C4-2B (cell line): ENCODE data around the gene SYTL3.

ENCODE experiments used
- H3K27ac ChIP-seq: fragments of 450-650 bp; 2 replicates; pipeline ENCODE4 v1.5.1; 2017
- ZFX ChIP-seq: fragments of 450-650 bp; IDR thresholded peaks from 2 replicates; pipeline ENCODE4 v1.6.1; 2017
- TF ChIP-seq, protein P1 (sequence below): fragments of 450-650 bp; conservative IDR thresholded peaks from 2 replicates; pipeline ENCODE4 v1.5.1; 2017; ENCODE audit warnings: mild to moderate bottlenecking

SYTL3 gene

GRCh38 chr6:158626360-158627167, 23.3 kb upstream of the SYTL3 start:
- TF ChIP-seq, protein P1, sequence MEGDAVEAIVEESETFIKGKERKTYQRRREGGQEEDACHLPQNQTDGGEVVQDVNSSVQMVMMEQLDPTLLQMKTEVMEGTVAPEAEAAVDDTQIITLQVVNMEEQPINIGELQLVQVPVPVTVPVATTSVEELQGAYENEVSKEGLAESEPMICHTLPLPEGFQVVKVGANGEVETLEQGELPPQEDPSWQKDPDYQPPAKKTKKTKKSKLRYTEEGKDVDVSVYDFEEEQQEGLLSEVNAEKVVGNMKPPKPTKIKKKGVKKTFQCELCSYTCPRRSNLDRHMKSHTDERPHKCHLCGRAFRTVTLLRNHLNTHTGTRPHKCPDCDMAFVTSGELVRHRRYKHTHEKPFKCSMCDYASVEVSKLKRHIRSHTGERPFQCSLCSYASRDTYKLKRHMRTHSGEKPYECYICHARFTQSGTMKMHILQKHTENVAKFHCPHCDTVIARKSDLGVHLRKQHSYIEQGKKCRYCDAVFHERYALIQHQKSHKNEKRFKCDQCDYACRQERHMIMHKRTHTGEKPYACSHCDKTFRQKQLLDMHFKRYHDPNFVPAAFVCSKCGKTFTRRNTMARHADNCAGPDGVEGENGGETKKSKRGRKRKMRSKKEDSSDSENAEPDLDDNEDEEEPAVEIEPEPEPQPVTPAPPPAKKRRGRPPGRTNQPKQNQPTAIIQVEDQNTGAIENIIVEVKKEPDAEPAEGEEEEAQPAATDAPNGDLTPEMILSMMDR, result no peak
- no peak for TF ChIP-seq ZFX
- no peak overlapping the region for H3K27ac ChIP-seq

DNA sequence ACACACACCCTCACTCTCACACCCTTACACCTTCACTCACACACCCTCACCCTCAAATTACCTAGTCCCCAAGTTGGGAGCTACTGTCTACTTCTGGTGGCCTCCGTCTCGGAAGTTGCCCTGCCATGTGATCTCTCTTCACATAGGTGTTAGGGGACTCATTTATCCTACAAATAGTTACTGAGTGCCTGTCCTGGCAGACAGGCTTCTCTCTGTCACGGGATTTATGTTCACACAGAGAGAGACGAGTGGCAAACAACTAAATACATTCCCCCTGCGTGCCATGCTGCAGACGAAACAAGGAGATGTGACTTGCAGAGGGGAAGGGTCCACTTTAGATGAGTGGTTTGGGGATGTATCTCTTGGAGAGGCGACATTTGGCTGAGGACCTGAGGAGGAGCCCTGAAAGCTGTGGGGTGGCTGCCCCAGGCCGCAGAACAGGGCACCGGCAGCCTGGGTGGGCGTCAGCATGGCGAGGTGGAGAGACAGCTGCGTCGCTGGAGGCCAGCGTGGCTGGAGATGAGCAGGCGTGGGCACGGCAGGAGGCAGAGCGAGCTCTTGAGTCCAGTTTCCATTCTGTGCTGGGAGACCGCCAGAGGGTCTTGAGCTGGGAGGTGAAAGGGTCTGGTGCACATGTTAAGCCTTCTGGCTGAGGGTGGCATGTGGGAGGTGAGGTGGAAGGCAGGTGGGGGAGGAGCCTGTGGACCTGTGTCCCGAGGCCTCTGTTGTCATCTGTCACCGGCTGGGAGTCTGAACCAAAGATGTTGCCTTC, 22.5 kb upstream of the SYTL3 start:
- TF ChIP-seq ZFX, result no peak
- TF ChIP-seq, protein P1, result no peak
- no peak overlapping the region for H3K27ac ChIP-seq

GRCh38 chr6:158627940-158628211, 22.0 kb upstream of the SYTL3 start:
- TF ChIP-seq ZFX, result no peak
- TF ChIP-seq, protein P1, result no peak
- no peak overlapping the region for H3K27ac ChIP-seq

GRCh38 chr6:158628542-158628941, 21.3 kb upstream of the SYTL3 start:
- H3K27ac ChIP-seq, result no peak overlapping the region
- TF ChIP-seq ZFX, result no peak
- TF ChIP-seq, protein P1, result no peak

- no peak overlapping the region for H3K27ac ChIP-seq
- no peak for TF ChIP-seq ZFX
- TF ChIP-seq, protein P1, result no peak
These were observed 20.3 kb upstream of the SYTL3 start for GRCh38 chr6:158629367-158630221.

GRCh38 chr6:158630938-158631616, 18.8 kb upstream of the SYTL3 start:
- TF ChIP-seq, protein P1, result no peak
- no peak for TF ChIP-seq ZFX
- H3K27ac ChIP-seq, result no peak overlapping the region
